IPS-20b (cell line): Measurements from ENCODE around the gene KLK12.

ENCODE experiments used
- H3K27ac ChIP-seq: one replicate; pipeline ENCODE4 v1.5.1; 2013; ENCODE audit warnings: low read length
- H3K27me3 ChIP-seq: 2 replicates; pipeline ENCODE4 v1.6.1; 2013; ENCODE audit warnings: mild to moderate bottlenecking, low read length, inconsistent platforms; ENCODE audit not compliant: insufficient read depth
- H3K36me3 ChIP-seq: 2 replicates; pipeline ENCODE4 v1.6.1; 2013; ENCODE audit warnings: low read depth, mild to moderate bottlenecking, inconsistent platforms, low read length, moderate library complexity; ENCODE audit not compliant: insufficient read depth
- H3K4me1 ChIP-seq: 2 replicates; pipeline ENCODE4 v1.6.1; 2013; ENCODE audit warnings: mild to moderate bottlenecking, control low read depth, inconsistent platforms, low read length, moderate library complexity; ENCODE audit not compliant: insufficient read depth
- H3K4me3 ChIP-seq: 2 replicates; pipeline ENCODE4 v1.5.1; 2013; ENCODE audit warnings: mild to moderate bottlenecking, low read length, inconsistent platforms
- H3K9ac ChIP-seq: 2 replicates; pipeline ENCODE4 v1.6.1; 2013; ENCODE audit warnings: low read depth, mild to moderate bottlenecking, inconsistent platforms, low read length, moderate library complexity
- H3K9me3 ChIP-seq: 2 replicates; pipeline ENCODE4 v1.6.1; 2013; ENCODE audit warnings: mild to moderate bottlenecking, low read depth, low read length, inconsistent platforms; ENCODE audit not compliant: insufficient read depth

Gene KLK12

GRCh38 chr19:51070334-51071094 lies 35.7 kb upstream of the KLK12 start:
- H3K36me3 ChIP-seq, result no peaks in the 10 kb centered on the region
- H3K9ac ChIP-seq, result no peak overlapping the region

GRCh38 chr19:51066393-51067186 lies 31.8 kb upstream of the KLK12 start:
- Histone ChIP-seq H3K27me3 (peaks cover 17% of the 10 kb centered on the region), H3K9ac (no peak overlapping the region), H3K4me3 (no peak overlapping the region), H3K9me3 (no peaks in the 10 kb centered on the region), H3K36me3 (no peaks in the 10 kb centered on the region), H3K4me1 (no peaks in the 10 kb centered on the region), H3K27ac (no peak overlapping the region)

More at GRCh38 chr19:51070334-51071094, 35.7 kb upstream of the KLK12 start:
- H3K4me3 ChIP-seq, result no peak overlapping the region
- H3K4me1 ChIP-seq, result no peaks in the 10 kb centered on the region
- H3K27ac ChIP-seq, result no peak overlapping the region
- H3K9me3 ChIP-seq, result peaks cover 9% of the 10 kb centered on the region; the same call in 1 of the 2 replicates
- H3K27me3 ChIP-seq, result peaks cover 11% of the 10 kb centered on the region

DNA sequence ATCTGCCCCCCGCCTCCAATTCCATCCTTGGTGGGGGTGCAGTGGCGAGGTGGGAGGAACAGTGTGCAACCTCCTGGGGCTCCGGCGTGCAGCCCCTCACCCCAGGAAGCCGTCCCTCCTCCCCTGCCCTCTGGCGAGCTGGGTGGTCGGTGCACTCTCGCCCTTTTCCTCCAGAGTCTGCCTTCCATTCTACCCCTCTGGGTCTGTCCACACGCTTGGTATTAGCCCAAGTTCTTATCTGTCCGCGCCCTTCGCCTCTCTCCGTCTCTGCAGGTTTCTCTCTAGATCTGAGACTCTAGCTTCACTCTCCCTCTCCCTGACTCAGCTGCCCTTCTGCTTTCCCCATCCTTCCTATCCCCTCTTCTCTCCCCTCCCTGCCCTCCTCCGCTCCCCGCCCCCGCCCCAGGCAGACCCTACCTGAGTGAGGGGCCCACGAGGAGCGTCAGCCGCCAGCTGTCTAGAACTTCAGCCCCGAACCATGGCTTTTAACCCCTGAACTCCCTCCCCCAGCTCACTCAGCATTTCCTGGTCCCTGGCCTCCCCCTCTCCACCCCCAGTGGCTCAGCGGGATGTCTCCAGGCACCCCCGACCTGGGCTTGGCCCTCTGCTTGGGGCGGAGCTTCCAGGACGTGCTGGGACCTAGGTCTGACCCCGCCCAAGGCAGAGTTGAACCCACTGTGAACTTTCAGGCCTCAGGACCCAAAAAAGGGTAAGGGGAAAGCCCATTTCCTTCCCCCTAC lies 30.6 kb upstream of the KLK12 start:
- H3K4me3 ChIP-seq, result peak overlapping the region; percentile 82
- H3K27me3 ChIP-seq, result peaks cover 17% of the 10 kb centered on the region
- H3K4me1 ChIP-seq, result no peaks in the 10 kb centered on the region
- H3K9me3 ChIP-seq, result no peaks in the 10 kb centered on the region
- no peaks in the 10 kb centered on the region for H3K36me3 ChIP-seq
- H3K9ac ChIP-seq, result peak overlapping the region; percentile 51; the same call in 1 of the 2 replicates
- no peak overlapping the region for H3K27ac ChIP-seq

DNA sequence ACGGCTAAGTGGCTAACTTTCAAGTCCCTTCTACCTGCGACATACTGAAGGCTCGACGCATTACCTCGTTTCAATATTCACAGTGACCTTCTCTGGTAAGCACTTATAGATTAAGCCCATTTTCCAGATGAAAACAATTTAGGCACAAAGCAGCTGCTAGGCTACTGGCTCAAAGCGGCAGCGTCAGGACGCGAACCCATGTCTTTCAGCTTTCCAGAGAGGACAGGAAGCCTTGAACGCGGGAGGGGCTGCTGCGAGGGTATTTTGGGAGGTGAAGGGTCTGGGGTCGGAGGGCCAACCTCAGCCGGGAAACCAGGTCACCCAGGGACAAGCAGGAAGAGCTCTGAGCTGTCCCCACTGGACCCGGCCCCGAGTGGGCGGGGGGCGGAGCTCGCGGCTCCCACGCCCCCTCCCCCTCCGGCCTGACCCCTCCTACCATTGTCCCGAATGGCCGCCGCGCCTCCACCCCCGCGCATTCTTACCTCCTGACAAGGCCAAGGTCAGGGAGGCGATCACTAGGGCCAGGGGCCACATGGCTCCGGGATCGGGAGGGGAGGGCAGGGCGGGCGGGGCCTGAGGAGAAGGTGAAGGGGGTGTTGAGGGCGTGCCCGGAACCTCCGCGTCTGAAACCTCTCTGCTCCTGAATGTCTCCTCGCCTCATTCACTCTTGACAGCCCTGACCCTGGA lies 29.9 kb upstream of the KLK12 start, which contains the start of gene KLK13:
KLK13 (minus strand) TSS at position 559 of the 687 bp plus-strand sequence; CDS start at position 534, 25 bp downstream.
- Histone ChIP-seq H3K27ac (no peak within 1 kb of the TSS), H3K36me3 (no peaks in the 10 kb centered on the region), H3K27me3 (peaks cover 17% of the 10 kb centered on the region), H3K9me3 (no peaks in the 10 kb centered on the region), H3K9ac (peak within 1 kb of the TSS; percentile 51; the same call in 1 of the 2 replicates), H3K4me1 (no peaks in the 10 kb centered on the region), H3K4me3 (peak within 1 kb of the TSS; percentile 82)

DNA sequence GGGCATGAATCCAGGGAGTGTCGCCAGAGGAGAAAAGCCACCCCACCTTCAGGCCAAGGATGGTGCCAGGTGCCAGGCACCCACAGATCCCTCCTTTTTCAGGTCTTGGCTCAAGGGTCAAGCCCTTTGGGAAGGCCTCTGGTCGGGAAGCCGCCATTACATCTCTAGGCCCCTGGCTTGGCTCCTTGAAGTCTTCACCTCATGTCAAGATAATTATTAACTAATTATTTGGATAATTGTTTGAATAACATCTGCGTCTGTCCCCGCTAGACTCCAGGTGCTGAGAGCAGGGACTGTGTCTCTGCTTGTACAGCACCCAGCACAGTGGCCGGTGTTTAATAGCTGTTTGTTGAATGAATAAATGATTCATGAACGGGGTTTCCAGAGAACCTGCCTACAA lies 28.9 kb upstream of the KLK12 start:
- H3K27me3 ChIP-seq, result peaks cover 17% of the 10 kb centered on the region
- no peaks in the 10 kb centered on the region for H3K36me3 ChIP-seq
- H3K9me3 ChIP-seq, result no peaks in the 10 kb centered on the region
- no peaks in the 10 kb centered on the region for H3K4me1 ChIP-seq
- no peak overlapping the region for H3K9ac ChIP-seq
- H3K4me3 ChIP-seq, result no peak overlapping the region
- H3K27ac ChIP-seq, result no peak overlapping the region

DNA sequence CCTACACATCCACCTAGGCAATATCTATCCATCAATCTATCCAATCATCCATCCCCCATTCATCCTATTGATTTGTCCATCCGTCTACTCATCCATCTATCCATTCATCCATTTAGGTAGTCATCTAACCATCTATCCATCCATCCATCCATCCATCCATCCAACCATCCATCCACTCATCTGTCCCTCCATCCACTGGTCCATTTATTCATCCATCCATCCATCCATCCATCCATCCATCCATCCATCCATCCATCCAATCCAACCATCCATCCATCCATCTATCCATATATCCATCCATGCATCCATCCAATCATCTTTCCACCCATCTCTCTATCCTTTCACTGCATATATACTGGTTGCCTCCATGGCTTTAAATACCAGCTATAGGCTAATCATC lies 26.2 kb upstream of the KLK12 start:
- Histone ChIP-seq H3K4me1 (no peaks in the 10 kb centered on the region), H3K27ac (no peak overlapping the region), H3K4me3 (no peak overlapping the region), H3K9ac (no peak overlapping the region), H3K9me3 (no peaks in the 10 kb centered on the region), H3K36me3 (no peaks in the 10 kb centered on the region), H3K27me3 (peaks cover 10% of the 10 kb centered on the region)

DNA sequence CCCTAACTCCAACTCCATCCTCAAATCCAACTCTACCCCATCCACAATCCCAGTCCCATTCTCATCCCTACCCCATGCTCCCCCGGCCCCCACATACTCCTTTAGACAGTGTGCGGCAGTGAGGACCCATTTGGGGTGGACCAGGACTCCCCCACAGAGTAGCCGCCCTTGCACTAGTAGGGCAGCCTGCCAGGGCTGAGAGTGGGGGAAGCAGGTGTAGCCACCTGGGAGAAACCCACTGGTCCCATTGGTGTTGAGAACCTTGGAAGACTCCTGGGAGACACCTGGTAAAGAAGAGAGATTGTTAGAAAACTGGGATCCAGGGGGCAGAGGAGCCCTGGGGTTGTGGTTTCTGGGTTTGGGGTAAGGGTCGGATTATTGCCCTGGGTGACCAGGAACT lies 25.5 kb upstream of the KLK12 start:
- H3K4me1 ChIP-seq, result no peaks in the 10 kb centered on the region
- no peak overlapping the region for H3K4me3 ChIP-seq
- no peaks in the 10 kb centered on the region for H3K9me3 ChIP-seq
- no peak overlapping the region for H3K27ac ChIP-seq
- H3K27me3 ChIP-seq, result peaks cover 4% of the 10 kb centered on the region; the same call in 1 of the 2 replicates
- no peak overlapping the region for H3K9ac ChIP-seq
- H3K36me3 ChIP-seq, result no peaks in the 10 kb centered on the region

DNA sequence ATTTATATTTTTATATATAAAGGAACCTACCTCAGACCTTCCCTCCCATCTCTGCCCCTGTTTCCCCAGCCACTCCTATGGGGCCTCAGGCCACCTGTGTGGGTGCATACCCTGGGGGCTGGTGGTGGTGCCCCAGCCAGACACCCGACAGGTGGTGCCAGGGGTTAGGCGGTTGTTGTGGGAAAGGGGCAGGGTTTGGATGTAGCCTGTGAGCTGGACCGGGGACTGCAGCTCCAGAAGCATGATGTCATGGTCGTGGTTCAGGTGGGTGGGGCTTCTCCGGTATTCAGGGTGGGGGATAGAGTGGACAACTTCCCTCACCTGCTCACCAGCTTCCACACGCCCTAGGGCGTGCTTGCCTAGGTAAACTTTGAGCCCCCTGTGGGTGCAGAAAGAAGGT lies 24.9 kb upstream of the KLK12 start:
- Histone ChIP-seq H3K9ac (no peak overlapping the region), H3K9me3 (no peaks in the 10 kb centered on the region), H3K36me3 (no peaks in the 10 kb centered on the region), H3K27ac (no peak overlapping the region), H3K4me3 (no peak overlapping the region), H3K4me1 (no peaks in the 10 kb centered on the region), H3K27me3 (no peaks in the 10 kb centered on the region)

GRCh38 chr19:51055866-51056265 lies 21.1 kb upstream of the KLK12 start:
- Histone ChIP-seq H3K4me1 (peaks cover 4% of the 10 kb centered on the region; the same call in 1 of the 2 replicates), H3K9me3 (no peaks in the 10 kb centered on the region), H3K27ac (no peak overlapping the region), H3K9ac (no peak overlapping the region), H3K27me3 (no peaks in the 10 kb centered on the region), H3K36me3 (no peaks in the 10 kb centered on the region), H3K4me3 (no peak overlapping the region)

- no peaks in the 10 kb centered on the region for H3K27me3 ChIP-seq
- H3K4me3 ChIP-seq, result peak overlapping the region; percentile 53; the same call in 1 of the 2 replicates
- peak overlapping the region; percentile 67; the same call in 1 of the 2 replicates for H3K9ac ChIP-seq
- peaks cover 7% of the 10 kb centered on the region; the same call in 1 of the 2 replicates for H3K4me1 ChIP-seq
- H3K27ac ChIP-seq, result peak overlapping the region; percentile 43
- H3K36me3 ChIP-seq, result no peaks in the 10 kb centered on the region
- H3K9me3 ChIP-seq, result no peaks in the 10 kb centered on the region
These were observed 12.2 kb upstream of the KLK12 start for GRCh38 chr19:51047031-51047335.

- Histone ChIP-seq H3K27me3 (no peaks in the 10 kb centered on the region), H3K4me1 (peaks cover 7% of the 10 kb centered on the region; the same call in 1 of the 2 replicates), H3K27ac (no peak overlapping the region)
These were observed 9.5 kb upstream of the KLK12 start for GRCh38 chr19:51044327-51044726.

More at GRCh38 chr19:51044327-51044726, 9.5 kb upstream of the KLK12 start:
- H3K36me3 ChIP-seq, result no peaks in the 10 kb centered on the region
- H3K4me3 ChIP-seq, result no peak overlapping the region
- H3K9ac ChIP-seq, result no peak overlapping the region
- H3K9me3 ChIP-seq, result no peaks in the 10 kb centered on the region
